Measurements from ENCODE around the gene GGCX.
"Not testable (repeated sequence)": the region's sequence is repeated elsewhere in the genome, so short reads cannot be mapped to it uniquely, and the experiment has no call there.

GGCX gene

DNA sequence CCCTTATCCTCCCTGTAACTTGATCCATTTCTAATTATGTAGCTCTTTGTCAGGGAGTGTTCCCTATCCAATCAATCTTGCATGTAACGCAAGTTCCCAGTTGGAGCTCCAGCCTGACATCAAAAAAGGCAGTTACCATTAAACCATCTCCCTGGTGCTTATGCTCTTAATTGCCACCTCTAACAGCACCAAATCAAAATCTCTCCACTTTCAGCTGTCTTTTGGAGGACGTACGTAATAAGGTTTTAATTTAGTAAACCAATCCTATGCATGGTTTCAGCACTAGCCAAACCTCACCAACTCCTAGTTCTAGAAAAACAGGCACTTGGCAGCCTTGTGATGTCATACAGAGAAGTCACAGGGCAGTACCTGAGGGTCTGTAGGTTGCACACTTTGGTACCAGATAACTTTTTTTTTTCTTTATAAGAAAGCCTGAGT, 17.0 kb downstream of the GGCX start:
- not testable (repeated sequence) for H3K4me3 ChIP-seq (ENCODE audit: low read depth in 1 of 5, low read length in 5 of 5)

DNA sequence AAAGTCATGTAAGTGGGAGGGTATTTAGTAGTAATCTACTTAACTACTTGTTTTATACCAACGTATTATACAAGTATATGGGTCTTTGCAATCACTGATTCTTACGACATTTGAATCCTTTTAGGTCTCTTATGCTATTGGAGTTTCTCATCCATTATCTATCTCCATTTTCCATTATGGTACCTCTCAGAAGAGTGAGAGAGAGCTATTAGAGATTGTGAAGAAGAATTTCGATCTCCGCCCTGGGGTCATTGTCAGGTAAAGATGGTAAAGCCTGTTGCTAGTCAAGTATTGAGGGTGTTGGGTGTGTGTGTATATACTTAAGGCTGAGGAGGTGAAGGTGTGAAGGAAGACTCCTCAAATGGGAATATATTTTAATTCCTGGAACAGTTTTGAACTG, 18.5 kb downstream of the GGCX start:
- Histone ChIP-seq H3K27ac (ENCODE audit: low read depth, low read length) (peak overlapping the region; percentile 21), H3K36me3 (ENCODE audit: control insufficient read depth in 5 of 5, insufficient read depth in 5 of 5, low read length in 5 of 5) (peaks cover 40 to 69% (median 44%) of the 10 kb centered on the region in 5 donors), H3K27me3 (ENCODE audit: control insufficient read depth in 5 of 5, insufficient read depth in 4 of 5, low read length in 5 of 5) (no peaks in the 10 kb centered on the region), H3K9ac (ENCODE audit: low read length in 5 of 5) (no peak overlapping the region), H3K4me3 (ENCODE audit: low read depth in 1 of 5, low read length in 5 of 5) (no peak overlapping the region), H3K9me3 (ENCODE audit: control insufficient read depth in 5 of 5, low read length in 5 of 5) (no peaks in the 10 kb centered on the region), H3K4me1 (ENCODE audit: control insufficient read depth in 5 of 5, insufficient read depth in 5 of 5, low read length in 5 of 5) (peaks cover 0 to 39% (median 28%) of the 10 kb centered on the region in 5 donors)

More for the DNA sequence above, 17.0 kb downstream of the GGCX start:
- not testable (repeated sequence) for H3K27ac ChIP-seq (ENCODE audit: low read depth, low read length); H3K9me3 ChIP-seq (ENCODE audit: control insufficient read depth in 5 of 5, low read length in 5 of 5); H3K27me3 ChIP-seq (ENCODE audit: control insufficient read depth in 5 of 5, insufficient read depth in 4 of 5, low read length in 5 of 5); H3K9ac ChIP-seq (ENCODE audit: low read length in 5 of 5)
- peaks cover 43 to 81% (median 50%) of the 10 kb centered on the region in 5 donors for H3K36me3 ChIP-seq (ENCODE audit: control insufficient read depth in 5 of 5, insufficient read depth in 5 of 5, low read length in 5 of 5)
- H3K4me1 ChIP-seq (ENCODE audit: control insufficient read depth in 5 of 5, insufficient read depth in 5 of 5, low read length in 5 of 5) = peaks cover 0 to 34% (median 26%) of the 10 kb centered on the region in 5 donors

DNA sequence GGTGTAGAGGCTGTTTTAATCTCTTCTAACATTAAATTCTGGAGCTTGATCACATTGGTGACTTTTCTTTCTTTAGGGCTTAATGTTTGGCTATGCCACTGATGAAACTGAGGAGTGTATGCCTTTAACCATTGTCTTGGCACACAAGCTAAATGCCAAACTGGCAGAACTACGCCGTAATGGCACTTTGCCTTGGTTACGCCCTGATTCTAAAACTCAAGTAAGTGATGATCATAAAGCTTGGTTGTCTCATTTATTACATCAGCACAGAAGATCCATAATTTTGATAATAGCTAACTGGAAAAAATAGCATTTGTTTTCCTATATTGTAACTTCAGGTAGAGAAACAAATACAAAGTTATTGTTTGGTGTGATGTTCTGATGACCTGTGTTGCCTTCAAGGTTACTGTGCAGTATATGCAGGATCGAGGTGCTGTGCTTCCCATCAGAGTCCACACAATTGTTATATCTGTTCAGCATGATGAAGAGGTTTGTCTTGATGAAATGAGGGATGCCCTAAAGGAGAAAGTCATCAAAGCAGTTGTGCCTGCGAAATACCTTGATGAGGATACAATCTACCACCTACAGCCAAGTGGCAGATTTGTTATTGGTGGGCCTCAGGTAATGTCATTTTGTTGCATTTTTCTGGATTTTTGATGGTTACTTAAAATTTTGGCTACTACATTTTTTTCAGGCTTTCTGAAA, 19.4 kb downstream of the GGCX start:
- peaks cover 40 to 61% (median 44%) of the 10 kb centered on the region in 5 donors for H3K36me3 ChIP-seq (ENCODE audit: control insufficient read depth in 5 of 5, insufficient read depth in 5 of 5, low read length in 5 of 5)

DNA sequence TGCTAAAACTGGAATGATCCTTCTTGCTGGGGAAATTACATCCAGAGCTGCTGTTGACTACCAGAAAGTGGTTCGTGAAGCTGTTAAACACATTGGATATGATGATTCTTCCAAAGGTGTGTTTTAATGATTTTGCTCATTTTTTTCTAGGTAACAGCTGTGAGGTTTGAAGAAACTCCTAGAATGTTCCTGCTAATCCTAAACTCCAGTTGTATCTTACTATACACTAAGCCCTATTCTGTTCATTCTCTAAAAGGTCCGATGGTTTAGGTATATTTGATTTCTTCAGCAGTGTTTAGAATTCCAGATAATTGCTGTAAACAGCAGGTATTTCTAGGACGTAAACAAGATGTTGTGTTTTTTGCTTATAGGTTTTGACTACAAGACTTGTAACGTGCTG, 20.0 kb downstream of the GGCX start:
- H3K9ac ChIP-seq (ENCODE audit: low read length in 5 of 5) = peak overlapping the region in 2 of 5 donors; percentile 18 to 96
- peak overlapping the region; percentile 99 for H3K27ac ChIP-seq (ENCODE audit: low read depth, low read length)
- peaks cover 40 to 55% (median 42%) of the 10 kb centered on the region in 5 donors for H3K36me3 ChIP-seq (ENCODE audit: control insufficient read depth in 5 of 5, insufficient read depth in 5 of 5, low read length in 5 of 5)

More for the DNA sequence above, 19.4 kb downstream of the GGCX start:
- Histone ChIP-seq H3K27ac (ENCODE audit: low read depth, low read length) (peak overlapping the region; percentile 99), H3K4me3 (ENCODE audit: low read depth in 1 of 5, low read length in 5 of 5) (peak overlapping the region in 4 of 5 donors; percentile 3 to 97 (median 86)), H3K9ac (ENCODE audit: low read length in 5 of 5) (no peak overlapping the region), H3K4me1 (ENCODE audit: control insufficient read depth in 5 of 5, insufficient read depth in 5 of 5, low read length in 5 of 5) (peaks cover 3 to 47% (median 37%) of the 10 kb centered on the region in 5 donors), H3K27me3 (ENCODE audit: control insufficient read depth in 5 of 5, insufficient read depth in 4 of 5, low read length in 5 of 5) (no peaks in the 10 kb centered on the region), H3K9me3 (ENCODE audit: control insufficient read depth in 5 of 5, low read length in 5 of 5) (no peaks in the 10 kb centered on the region)

DNA sequence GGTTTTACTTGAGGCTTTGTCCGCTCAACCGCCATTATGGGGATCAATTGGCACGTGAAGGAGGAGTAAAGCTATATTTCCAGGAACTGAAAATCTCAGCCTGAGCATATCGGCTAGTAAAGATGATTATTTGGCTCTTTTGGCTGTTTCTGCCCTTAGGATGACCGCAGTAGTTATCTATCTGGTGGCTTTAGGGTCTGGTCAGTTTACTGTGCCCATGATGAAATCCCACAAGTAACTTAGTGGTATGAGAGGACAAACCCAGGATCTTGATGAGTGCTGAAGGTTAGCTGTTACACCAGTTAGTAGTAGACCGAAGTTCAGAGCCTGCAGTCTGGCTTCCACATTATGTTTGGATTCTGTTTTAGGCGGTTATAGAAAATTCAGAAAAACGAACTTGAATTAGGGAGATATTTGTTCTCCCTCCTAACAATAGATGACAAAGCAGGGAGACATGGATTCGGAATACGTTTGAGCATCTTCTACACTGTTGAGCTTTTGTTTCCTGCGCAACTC, 21.1 kb downstream of the GGCX start:
- Histone ChIP-seq H3K27me3 (ENCODE audit: control insufficient read depth in 5 of 5, insufficient read depth in 4 of 5, low read length in 5 of 5) (no peaks in the 10 kb centered on the region), H3K36me3 (ENCODE audit: control insufficient read depth in 5 of 5, insufficient read depth in 5 of 5, low read length in 5 of 5) (peaks cover 31 to 44% (median 35%) of the 10 kb centered on the region in 5 donors), H3K9ac (ENCODE audit: low read length in 5 of 5) (peak overlapping the region; percentile 32 to 99 (median 93)), H3K9me3 (ENCODE audit: control insufficient read depth in 5 of 5, low read length in 5 of 5) (no peaks in the 10 kb centered on the region), H3K27ac (ENCODE audit: low read depth, low read length) (peak overlapping the region; percentile 99), H3K4me1 (ENCODE audit: control insufficient read depth in 5 of 5, insufficient read depth in 5 of 5, low read length in 5 of 5) (peaks cover 3 to 48% (median 38%) of the 10 kb centered on the region in 5 donors), H3K4me3 (ENCODE audit: low read depth in 1 of 5, low read length in 5 of 5) (peak overlapping the region; percentile 78 to 97 (median 87))

More for the DNA sequence above, 20.0 kb downstream of the GGCX start:
- Histone ChIP-seq H3K27me3 (ENCODE audit: control insufficient read depth in 5 of 5, insufficient read depth in 4 of 5, low read length in 5 of 5) (no peaks in the 10 kb centered on the region), H3K4me1 (ENCODE audit: control insufficient read depth in 5 of 5, insufficient read depth in 5 of 5, low read length in 5 of 5) (peaks cover 3 to 48% (median 38%) of the 10 kb centered on the region in 5 donors), H3K4me3 (ENCODE audit: low read depth in 1 of 5, low read length in 5 of 5) (peak overlapping the region; percentile 78 to 97 (median 87)), H3K9me3 (ENCODE audit: control insufficient read depth in 5 of 5, low read length in 5 of 5) (no peaks in the 10 kb centered on the region)

DNA sequence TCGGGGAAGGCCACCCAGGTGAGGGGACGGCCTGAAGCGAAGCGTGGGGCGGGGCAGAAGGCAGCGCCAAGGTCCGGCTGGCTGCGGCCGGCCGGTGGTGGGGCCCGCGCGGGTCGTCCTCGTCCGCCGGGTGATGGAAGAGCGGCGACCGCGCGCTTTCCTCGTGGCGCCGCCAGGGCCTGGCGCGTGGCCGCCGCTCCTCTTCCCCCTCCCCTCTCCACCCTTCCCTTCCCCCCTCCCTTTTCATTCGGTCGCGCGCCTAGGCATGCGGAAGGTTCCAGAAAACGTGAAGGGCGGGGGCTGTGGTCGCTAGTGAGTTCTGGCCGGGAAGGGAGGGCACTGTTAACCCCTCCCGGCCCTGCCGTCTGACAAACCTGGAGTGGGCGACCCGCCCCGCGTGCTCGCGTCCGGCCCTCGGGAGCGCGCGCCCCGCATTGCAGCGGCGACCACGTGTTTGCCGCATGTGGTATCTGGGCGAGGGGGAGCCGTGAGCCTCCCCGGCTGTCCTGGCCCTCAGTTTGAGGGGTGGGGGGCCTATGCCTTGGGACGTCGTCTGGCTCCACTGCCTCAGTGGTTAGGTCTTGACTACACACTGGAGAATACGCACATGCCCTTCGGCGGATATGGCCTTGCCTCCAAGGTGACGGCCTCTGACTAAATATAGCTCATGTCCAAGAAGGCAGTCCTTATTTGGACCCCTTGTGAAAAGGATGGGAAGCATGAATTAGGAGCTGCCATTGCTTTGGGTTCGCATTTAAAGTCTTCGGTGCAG, 21.7 kb downstream of the GGCX start:
- peak overlapping the region; percentile 57 to 99 (median 93) for H3K9ac ChIP-seq (ENCODE audit: low read length in 5 of 5)
- H3K27me3 ChIP-seq (ENCODE audit: control insufficient read depth in 5 of 5, insufficient read depth in 4 of 5, low read length in 5 of 5) = no peaks in the 10 kb centered on the region
- peak overlapping the region; percentile 99 for H3K27ac ChIP-seq (ENCODE audit: low read depth, low read length)
- H3K36me3 ChIP-seq (ENCODE audit: control insufficient read depth in 5 of 5, insufficient read depth in 5 of 5, low read length in 5 of 5) = peaks cover 27 to 38% (median 32%) of the 10 kb centered on the region in 5 donors
- H3K4me3 ChIP-seq (ENCODE audit: low read depth in 1 of 5, low read length in 5 of 5) = peak overlapping the region; percentile 78 to 97 (median 87)
- H3K4me1 ChIP-seq (ENCODE audit: control insufficient read depth in 5 of 5, insufficient read depth in 5 of 5, low read length in 5 of 5) = peaks cover 3 to 48% (median 38%) of the 10 kb centered on the region in 5 donors
- H3K9me3 ChIP-seq (ENCODE audit: control insufficient read depth in 5 of 5, low read length in 5 of 5) = no peaks in the 10 kb centered on the region

DNA sequence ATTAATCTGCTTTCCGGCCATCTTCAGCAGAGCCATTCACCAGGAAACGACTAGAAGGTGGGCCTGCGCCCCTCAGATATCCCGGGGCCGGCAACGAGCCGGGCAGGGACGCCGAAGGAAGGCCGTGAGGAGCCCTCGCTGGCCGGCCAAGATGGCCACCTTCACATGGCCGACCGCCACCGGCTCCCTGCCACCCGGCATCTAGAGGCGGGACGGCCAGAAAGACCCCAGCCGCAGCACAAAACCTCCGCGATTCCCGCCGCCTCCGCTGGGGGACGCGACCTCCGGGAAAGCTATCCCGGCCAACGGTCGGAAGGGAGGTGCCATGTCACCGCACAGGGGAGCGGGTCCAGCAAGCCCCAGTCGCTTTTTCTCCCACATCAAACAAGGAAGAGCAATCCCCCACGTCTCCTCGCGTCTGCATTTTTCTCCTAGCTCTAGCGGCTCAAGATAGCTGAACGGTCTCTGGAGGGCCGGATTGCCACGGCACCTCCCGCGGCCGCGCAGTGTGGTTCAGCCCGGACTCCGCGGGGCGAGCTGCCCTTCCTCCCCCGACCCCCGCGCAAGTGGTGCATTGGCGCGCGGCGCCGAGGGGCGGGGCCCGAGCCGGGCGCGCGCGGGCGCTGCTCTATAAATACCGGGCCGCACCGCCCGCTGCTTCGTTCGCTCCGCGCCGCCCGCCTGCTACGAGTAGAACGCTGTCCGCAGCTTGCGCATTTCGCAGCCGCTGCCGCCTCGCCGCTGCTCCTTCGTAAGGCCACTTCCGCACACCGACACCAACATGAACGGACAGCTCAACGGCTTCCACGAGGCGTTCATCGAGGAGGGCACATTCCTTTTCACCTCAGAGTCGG, 22.6 kb downstream of the GGCX start, which contains the start of gene MAT2A:
MAT2A (plus strand) TSS at position 662 of the 854 bp plus-strand sequence; CDS start at position 782, 120 bp downstream.
- Histone ChIP-seq H3K4me1 (ENCODE audit: control insufficient read depth in 5 of 5, insufficient read depth in 5 of 5, low read length in 5 of 5) (peaks cover 3 to 48% (median 38%) of the 10 kb centered on the region in 5 donors), H3K27me3 (ENCODE audit: control insufficient read depth in 5 of 5, insufficient read depth in 4 of 5, low read length in 5 of 5) (no peaks in the 10 kb centered on the region), H3K9ac (ENCODE audit: low read length in 5 of 5) (peak within 1 kb of the TSS; percentile 87 to 99 (median 96)), H3K36me3 (ENCODE audit: control insufficient read depth in 5 of 5, insufficient read depth in 5 of 5, low read length in 5 of 5) (peaks cover 22 to 30% (median 25%) of the 10 kb centered on the region in 5 donors), H3K4me3 (ENCODE audit: low read depth in 1 of 5, low read length in 5 of 5) (peak within 1 kb of the TSS; percentile 78 to 97 (median 93)), H3K9me3 (ENCODE audit: control insufficient read depth in 5 of 5, low read length in 5 of 5) (no peaks in the 10 kb centered on the region), H3K27ac (ENCODE audit: low read depth, low read length) (peak within 1 kb of the TSS; percentile 99)

DNA sequence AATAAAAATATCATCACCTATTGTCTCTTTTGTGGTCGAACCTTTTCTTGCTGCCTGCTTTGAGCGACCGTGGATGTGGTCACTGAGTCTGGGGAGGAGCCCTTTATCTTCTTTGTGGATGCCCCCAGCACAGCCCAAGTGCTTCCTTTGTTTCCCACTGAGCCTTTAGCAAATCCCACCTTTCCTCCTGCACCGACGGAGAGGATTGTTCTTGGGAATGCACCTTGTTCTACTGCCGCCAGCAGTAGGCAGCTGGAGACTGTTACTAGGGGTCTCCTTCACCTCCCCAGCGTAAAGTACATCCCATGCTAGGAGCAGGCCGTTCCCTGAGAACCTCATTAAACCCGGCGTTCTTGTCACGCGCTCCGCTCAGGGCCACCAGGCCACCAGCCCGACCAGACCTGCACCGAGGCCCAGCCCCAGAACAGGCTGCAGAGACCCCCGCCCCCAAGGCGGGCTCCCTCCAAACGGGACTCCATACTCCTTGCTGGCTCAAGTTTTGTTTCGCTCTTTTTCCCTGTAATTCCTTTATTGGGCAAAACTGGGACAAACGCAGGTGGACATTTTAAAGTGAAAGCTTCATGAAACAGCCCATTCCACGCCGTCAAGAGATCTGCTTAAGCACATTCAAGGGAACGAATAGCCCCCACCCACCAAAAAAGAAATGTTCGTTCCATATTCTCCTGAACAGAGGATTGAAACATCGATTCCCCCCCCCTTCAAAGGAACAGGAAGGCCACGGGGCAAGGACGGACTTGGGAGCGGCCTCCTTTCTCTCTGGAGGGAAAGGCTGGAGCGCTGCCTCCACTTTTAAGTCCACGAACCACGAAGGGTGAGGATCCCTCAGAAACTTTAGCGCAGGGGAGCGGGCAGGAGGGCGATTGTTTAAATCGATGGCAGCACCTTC, 23.4 kb downstream of the GGCX start:
- Histone ChIP-seq H3K4me1 (ENCODE audit: control insufficient read depth in 5 of 5, insufficient read depth in 5 of 5, low read length in 5 of 5) (peaks cover 3 to 45% (median 38%) of the 10 kb centered on the region in 5 donors), H3K4me3 (ENCODE audit: low read depth in 1 of 5, low read length in 5 of 5) (peak overlapping the region; percentile 78 to 97 (median 93)), H3K27me3 (ENCODE audit: control insufficient read depth in 5 of 5, insufficient read depth in 4 of 5, low read length in 5 of 5) (no peaks in the 10 kb centered on the region), H3K9ac (ENCODE audit: low read length in 5 of 5) (peak overlapping the region; percentile 87 to 99 (median 96)), H3K9me3 (ENCODE audit: control insufficient read depth in 5 of 5, low read length in 5 of 5) (no peaks in the 10 kb centered on the region), H3K27ac (ENCODE audit: low read depth, low read length) (peak overlapping the region; percentile 99), H3K36me3 (ENCODE audit: control insufficient read depth in 5 of 5, insufficient read depth in 5 of 5, low read length in 5 of 5) (peaks cover 17 to 21% (median 20%) of the 10 kb centered on the region in 5 donors)
